Measurements from ENCODE around the gene AKAP1.

Gene AKAP1, protein sequence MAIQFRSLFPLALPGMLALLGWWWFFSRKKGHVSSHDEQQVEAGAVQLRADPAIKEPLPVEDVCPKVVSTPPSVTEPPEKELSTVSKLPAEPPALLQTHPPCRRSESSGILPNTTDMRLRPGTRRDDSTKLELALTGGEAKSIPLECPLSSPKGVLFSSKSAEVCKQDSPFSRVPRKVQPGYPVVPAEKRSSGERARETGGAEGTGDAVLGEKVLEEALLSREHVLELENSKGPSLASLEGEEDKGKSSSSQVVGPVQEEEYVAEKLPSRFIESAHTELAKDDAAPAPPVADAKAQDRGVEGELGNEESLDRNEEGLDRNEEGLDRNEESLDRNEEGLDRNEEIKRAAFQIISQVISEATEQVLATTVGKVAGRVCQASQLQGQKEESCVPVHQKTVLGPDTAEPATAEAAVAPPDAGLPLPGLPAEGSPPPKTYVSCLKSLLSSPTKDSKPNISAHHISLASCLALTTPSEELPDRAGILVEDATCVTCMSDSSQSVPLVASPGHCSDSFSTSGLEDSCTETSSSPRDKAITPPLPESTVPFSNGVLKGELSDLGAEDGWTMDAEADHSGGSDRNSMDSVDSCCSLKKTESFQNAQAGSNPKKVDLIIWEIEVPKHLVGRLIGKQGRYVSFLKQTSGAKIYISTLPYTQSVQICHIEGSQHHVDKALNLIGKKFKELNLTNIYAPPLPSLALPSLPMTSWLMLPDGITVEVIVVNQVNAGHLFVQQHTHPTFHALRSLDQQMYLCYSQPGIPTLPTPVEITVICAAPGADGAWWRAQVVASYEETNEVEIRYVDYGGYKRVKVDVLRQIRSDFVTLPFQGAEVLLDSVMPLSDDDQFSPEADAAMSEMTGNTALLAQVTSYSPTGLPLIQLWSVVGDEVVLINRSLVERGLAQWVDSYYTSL

DNA sequence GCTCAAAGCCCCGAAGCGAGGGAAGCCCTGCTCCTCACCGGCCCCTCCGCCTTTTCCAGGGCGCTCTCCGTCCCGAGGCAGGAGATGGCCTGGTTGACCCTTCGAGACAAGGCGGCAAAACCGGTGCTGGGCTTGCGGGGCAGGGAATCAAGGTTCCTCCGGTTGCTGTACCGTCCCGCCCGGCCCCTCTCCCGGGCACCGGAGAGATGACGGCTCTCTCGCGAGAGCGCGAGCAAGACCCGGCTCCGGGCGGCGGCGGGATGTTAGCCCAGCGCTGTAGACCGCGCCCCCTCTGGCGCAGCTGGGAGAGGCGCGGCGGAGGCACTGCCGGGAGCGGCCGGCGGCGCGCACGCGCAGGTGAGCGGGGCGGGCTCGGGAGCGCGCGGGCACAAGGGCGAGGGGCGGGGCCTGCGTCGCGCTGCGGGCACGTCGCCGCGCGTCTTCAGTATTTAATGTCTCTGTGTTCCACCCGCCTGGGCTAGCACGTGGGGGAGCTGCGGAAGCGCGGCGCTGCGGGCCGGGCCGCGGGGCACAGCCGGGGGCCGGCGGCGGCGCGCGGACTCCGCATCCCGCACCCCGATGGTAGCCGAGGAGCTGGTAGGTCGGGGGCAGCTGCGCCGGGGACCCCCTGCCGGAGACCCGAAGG is at the start of gene AKAP1:
Gene AKAP1, plus strand, starts transcription at position 445 of the 646 bp plus-strand sequence. CDS start 20,219 bp downstream, outside the sequence.
- peak; percentile 90 to 94 for DNase-seq

DNA sequence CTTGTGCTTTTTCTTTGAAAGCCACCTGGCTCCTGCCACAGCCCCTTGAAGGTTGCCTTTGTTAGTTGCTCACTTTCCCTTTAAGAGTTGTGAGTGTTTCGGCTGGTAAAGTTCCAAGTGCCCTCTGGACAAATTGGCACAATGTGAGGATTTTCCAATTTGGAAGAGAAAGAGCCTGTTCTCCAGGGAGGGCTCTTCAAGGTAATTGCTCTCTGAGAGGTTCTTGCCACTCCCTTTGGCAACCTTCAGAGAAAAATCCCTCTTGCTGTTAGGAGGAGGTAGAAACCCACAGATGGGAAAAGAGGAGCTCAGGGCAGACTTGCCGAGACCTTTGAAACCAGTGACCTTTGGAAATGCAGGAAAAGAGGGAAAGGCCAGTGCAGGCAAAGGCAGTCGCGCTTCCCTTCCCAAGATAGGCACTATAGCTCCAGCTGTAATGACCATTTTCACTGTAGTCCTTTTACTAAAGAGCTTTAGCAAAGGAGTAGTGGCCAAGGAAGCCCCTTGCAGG is 49.0 kb upstream of the AKAP1 start:
- DNase-seq = no peak

DNA sequence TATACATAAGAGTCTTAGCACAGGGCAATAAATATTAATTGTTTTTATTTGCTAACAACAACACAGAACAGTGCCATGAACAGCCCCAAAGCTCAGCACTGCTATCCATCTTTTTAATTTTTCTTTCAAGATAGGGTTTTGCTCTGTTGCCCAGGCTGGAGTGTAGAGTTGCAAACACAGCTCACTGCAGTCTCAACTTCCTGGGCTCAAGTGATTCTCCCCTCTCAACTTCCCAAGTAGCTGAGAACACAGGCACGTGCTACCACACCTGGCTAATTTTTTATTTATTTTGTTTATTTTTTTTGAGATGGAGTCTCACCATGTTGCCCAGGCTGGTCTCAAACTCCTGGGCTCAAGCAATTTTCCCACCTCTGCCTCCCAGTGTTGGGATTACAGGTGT is 47.6 kb upstream of the AKAP1 start:
- DNase-seq = no peak

DNA sequence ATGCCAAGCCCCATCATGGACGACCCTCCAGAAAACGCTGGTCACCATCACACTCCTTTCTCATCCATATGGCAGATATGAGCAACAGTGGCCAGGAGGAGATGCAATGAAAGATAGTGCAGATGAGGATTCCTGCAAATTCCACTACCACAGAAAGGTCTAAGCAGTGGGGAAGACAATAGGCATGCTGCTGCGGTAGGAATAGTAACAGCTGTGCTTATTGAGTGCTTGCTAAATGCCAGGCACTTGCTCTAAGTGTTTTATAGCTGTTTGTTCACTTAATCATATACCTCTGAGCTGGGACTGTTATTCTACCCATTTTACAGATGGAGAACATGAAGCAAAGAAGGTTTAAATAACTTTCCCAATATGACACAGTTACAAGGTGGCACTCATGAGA is 46.6 kb upstream of the AKAP1 start:
- DNase-seq = no peak

DNA sequence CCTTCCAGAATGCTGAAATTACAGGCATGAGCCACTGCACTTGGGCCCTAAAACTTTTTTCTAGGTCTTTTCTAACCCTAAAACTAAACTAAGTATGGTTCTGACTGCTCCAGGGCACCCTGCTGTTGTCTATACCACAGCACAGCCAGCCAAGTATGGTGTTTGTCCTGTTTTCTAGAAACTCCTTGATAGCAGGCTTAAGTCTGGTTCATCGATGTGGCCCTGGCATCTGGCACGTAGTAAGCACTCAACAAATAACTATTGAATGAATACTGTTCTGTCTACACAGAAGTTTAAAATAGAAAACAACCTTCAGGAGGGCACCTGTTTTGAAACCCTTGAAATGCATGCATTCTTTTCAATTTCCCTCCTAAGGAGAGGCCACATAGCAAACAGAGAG is 44.5 kb upstream of the AKAP1 start:
- DNase-seq = no peak

DNA sequence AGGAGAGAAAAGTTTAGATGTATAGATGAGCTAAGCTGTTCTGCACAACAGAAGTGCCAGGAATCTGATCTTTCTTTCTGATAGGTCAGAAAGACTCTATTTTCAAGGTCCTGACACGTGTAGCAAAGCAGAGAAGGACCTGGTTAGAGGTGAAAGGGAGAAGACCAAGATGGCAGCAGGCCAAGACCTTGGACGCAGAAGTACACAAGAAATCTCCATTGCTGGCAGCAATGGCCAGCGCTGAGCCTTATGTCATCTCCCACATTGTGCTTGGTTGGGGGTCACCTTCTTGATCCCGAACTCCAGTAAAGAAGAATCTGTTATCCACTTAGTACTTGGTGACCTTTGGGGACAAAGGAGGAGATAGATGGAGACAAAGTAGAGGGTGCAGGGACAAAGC is 41.8 kb upstream of the AKAP1 start:
- no peak for DNase-seq

DNA sequence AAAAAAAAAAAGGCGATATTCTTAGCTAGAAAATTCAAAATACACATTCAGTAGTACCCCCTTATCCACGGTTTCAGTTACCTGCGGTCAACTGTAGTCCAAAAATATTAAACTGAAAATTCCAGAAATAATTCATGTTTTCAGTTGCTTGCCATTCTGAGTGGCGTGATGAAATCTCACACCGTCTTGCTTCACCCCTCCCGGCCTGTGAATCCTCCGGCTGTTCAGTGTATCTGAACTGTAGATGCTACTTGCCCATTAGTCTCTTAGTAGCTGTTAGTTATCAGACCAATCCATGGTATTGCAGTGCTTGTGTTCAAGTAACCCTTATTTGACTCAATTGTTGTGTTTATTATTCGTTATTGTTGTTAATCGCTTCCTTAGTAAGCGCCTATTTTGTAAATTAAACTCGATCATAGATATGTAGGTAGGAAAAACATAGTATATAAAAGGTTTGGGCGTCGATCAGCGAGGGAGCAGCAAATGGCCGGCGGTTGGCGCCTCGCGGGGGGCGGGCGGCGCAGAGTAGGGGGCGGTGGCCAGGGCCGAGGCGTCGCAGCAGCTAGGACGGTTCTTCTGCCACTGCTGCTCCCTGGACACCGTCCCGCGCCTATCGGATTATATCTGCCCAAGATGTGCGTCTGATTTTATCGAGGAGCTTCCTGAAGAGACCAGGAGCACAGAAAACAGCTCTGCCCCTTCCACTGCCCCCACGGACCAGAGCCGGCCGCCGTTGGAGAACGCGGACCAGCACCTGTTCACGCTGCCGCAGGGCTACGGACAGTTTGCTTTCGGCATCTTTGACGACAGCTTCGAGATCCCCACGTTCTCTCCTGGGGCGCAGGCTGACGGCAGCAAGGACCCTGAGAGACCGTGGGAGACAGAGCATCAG is 39.8 kb upstream of the AKAP1 start:
- DNase-seq = no peak

DNA sequence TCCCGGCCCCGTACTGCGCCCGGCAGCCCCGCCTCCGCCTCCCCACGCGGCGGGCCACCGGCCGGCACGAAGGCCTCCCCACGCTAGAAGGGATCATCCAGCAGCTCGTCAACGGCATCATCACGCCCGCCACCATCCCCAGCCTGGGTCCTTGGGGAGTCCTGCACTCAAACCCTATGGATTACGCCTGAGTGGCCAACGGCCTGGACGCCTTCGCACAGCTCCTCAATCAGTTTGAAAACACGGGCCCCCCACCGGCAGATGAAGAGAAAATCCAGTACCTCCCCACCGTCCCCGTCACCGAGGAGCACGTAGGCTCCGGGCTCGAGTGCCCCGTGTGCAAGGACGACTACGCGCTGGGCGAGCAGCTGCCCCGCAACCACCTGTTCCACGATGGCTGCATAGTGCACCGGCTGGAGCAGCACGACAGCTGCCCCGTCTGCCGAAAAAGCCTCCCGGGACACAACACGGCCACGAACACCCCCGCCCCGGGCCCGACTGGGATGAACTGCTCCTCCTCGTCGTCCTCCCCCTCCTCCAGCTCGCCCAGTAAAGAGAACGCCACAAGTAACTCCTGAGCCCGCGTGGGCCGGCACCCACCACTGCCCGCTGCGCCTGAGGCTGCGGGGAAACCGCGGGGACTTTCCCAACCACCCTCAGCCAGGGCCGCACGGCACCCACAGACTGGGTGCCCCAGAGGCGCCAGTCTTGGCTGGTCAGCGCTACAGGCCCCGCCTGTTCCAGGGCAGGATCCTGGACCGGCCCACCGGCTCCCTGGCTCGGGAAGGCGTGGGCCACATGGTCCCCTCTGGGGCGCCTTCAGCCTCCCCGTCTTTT is 39.0 kb upstream of the AKAP1 start:
- DNase-seq = peak; percentile 16 to 18

DNA sequence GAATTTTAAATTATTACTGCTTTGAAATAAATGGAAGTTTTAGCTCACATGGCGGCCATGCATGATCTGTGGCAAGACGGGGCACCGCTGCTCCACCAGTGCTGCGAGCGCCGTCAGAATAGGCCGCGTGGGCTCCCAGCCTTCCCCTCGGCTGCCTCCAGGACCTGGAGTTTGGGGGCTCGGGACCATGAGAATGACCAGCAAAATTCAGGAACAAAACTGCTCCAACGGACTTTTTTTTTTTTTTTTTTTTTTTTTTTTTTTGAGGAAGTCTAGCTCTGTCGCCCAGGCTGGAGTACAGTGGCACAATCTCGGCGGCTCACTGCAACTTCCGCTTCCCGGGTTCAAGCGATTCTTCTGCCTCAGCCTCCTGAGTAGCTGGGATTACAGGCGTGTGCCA is 38.3 kb upstream of the AKAP1 start:
- no peak for DNase-seq

DNA sequence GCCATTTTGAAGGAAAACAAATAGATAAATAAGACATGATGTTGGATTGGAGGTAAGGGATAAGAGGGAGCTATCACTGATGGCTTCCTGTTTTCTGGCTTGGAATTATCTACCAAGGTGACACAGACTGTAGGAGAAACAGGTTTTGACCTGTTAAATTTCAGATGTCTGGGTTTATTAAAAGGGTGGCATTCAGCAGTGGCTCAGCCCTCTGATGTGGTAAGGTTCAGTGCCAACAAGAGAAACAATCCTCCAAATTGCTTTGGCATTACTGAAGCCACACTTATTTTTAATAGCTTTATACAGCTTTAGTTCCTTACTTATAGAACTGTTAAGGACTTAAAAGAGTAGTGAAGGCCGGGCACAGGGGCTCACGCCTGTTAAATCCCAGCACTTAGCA is 37.0 kb upstream of the AKAP1 start:
- DNase-seq = no peak

DNA sequence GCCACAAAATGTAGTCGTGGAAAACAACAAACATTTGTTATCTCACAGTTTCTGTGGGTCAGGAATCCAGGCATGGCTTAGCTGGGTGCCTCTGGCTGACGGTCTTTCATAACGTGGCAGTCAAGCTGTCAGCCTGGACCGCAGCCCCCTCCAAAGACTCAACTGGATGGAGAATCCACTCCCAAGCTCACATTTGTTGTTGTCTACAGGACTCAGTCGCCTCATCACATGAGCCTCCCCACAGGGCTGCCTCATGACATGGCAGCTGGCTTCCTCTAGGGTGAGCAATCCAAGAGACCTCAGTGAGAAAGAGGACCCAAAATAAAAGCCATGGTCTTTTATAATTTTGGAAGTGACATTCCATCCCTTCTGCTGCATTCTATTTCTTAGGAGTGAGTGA is 34.7 kb upstream of the AKAP1 start:
- no peak for DNase-seq

DNA sequence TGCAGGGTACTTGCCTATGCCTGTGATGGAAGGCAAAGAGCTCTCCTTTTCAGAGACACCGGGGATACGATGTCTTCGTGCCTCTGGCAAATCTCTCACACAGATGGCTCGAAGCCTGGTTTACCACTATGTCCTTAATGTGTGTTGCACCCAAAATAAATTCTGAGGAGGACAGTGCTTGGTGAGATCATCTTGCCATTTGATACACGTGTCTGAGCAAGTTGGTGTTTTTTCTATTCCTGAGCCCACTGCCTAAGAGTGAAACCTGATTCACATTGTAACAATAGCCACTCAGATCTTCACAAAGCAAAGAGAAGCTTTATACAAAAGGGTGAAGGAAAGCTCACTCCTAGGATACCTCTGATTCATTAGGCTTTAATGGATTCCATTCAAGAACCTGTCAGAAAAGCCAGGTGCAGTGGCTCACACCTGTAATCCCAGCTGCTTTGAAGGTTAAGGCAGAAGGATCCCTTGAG is 33.1 kb upstream of the AKAP1 start:
- DNase-seq = no peak

DNA sequence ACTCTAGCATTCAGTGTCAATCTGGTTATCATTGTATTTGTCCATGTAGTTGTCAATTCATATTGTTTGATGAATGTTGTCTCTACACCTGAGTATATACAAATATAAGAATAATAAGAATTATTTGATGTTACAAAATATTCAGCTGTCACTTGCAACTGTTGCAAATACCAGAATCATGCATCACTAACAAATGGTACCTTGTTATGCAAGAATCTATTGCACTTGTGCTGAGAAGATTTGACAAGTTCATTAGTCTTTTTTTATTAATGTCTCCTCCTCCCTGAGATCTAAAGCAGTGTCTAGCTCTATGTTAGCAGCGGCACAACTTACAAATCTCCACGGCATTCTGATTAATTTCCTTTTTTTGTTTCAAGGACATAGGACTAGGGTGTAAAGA is 22.2 kb upstream of the AKAP1 start:
- DNase-seq = no peak

DNA sequence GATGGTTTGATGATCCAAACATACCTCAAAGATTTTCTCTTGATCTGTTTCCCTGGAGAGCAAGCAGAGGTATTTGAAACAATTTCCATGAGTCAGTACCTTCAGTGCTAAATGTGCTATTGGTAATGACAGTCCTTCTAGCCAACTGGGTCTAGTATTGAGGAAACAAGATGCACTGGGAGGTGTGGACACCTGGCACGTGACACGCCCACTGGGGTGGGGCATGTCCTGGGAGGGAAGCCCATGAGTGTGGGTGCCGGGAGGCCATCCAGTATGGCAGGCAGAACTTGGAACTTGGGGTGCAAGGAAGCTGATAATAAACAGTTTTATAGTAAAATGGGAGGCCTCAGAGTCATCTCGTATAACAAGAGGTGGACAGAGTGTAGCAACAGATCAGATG is 17.9 kb upstream of the AKAP1 start:
- DNase-seq = no peak

DNA sequence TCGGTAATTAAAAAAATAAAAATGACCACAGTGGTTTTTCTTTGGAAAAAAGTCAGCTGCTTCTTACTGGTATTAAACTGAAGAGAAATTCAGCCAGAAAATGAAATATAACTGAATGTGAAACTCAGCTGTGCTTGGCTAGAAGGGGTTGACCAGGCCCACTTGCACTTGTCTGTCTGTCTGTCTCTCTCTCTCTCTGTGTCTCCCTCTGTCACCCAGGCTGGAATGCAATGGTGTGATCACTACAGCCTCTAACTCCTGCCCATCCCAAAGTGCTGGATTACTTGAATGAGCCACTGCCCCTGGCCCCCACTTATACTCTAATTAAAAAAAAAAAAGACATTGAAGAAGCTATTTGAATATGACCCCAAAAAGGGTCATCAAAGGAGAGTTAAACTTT is 17.3 kb upstream of the AKAP1 start:
- DNase-seq = no peak

DNA sequence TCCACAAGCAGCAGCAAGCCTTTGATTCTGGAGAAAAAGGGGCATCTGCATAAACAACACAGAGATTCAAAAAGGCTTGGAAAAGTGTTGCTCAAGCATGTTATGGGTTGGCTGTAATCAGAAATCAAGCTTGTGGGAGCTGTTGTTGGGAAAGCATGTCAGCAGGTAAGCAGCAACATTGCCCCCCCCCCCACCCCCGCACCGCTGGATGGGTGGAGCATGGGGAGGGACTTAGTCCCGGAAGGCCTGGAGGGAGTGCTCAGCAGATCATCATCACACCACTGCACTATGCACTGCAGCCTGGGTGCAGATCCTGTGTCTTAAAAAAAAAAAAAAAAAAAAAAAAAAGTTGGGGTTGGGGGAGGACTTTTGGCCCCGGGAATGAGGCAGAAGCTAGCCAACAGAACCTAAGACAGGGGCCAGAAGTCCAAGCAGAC is 16.8 kb upstream of the AKAP1 start:
- no peak for DNase-seq

DNA sequence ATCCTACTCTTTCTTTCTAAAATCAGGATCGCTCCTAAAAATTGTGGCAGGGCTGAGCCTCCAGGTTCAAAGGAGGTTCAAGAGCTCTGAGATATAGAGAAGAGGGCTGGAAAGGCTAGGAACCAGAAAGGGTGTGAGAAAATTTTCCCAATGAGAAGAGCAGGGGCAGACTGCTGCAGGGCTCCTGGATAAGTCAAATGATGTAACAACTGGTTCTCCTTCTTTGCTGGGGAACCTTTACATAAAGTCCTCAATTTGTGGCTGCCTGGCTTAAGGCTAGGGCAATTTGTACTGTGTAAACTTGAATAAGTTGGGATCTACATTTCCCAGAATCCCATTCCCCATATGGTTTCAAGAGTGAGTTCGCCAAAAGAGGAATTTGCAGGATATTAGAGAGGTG is 16.3 kb upstream of the AKAP1 start:
- DNase-seq = no peak

DNA sequence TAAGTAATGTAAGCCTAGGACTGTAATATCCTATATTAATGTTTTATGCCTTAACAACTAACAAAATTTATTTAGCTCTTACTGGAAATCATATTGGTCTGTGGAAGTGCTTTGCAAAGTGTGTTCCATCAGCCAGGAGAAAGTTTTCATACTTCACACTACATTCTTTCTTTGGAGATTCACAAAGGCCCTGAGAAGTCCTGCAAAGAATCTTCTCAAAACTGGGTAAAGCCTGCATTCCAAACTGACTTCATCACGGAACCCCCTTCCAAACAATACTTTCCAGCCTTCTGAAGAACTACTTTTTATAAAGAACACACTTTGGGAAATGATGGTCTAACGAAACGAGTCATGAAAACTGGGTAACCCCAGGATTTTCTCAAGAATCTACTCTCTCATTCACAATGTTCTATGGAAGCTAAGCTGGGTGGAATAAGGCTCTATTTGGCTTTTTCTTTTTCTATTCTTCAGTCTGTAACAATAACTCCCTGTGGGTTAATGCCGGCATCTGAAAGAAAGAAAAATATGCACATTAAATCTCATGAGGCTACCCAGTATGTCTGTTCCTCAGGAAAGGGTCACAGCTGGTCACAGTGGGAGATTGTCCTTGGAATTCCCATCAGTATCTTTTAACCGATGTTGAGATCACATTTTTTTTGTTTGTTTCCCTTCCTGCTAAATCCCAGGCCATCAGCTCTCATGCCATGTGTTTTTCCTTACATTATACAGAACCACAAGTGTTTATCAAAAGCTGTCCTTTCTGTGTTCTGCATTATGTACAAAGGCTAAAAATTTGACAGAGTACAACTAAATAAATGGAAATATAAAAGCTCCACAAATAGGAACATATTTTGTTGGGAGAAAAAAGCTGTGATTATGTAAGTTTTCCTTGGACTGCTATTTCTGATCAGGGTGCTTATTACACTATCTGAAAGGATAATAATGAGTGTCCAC is 12.8 kb upstream of the AKAP1 start:
- DNase-seq = no peak

DNA sequence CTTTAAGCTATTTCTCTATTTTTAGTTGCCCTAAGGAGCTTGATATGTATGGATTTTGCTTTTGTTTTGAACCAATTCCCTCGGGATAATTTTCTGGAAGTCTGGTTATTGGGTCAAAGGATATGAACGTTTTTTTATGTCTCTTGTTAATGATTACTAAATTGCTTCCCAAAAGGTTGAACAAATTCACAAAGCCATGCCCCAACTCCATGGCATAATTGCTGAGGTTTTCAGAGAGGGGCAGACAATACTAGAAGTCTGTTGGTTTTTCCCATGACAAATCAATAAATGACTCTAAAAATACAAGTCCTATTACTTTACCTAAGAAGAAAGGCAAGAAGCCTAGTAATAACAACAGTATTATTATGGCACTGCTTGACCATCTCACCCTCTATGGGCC is 11.4 kb upstream of the AKAP1 start:
- DNase-seq = no peak

DNA sequence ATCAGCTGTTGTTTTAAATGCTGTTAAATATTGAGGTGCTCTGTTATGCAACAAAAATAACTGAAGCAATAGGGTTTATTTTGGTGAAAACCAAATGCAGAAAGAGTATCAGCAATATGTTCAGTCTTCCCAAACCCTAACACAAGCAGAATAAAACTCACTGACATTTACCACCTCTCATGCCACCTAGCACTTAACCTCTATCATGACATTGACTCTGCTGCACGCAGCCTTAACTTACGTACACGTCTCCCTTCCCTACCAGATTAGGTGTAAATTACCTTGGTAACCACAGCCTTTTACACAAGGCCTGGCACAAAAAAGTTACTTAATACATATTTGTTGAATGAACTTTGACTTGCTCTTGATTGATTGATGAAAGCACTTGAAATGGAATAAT is 9.9 kb upstream of the AKAP1 start:
- no peak for DNase-seq
